ENCODE measurements around the gene TBC1D1. TPM values are rescaled to one million over a fixed set of nuclear protein-coding genes. Genes with fewer than 3 reads are reported as not detected.

TBC1D1 gene
- total and polyA plus RNA-seq, 2 donors (not counting 1 experiment from before 2014, with no cell fraction given) = 39.7 to 90.0 TPM

- no peak overlapping the region for H3K4me3 ChIP-seq (replicated peaks in 1 of 4; ENCODE audit: control extremely low read depth in 1 of 4, insufficient read depth in 1 of 4, low read depth in 3 of 4, low read length in 4 of 4)
- H3K4me1 ChIP-seq (ENCODE audit: control insufficient read depth, extremely low read depth, insufficient read depth, low read length) = no peaks in the 10 kb centered on the region
- DNase-seq (ENCODE audit: low read depth in 2 of 2) = no peak
- H3K36me3 ChIP-seq (ENCODE audit: control insufficient read depth, insufficient read depth, low read length) = no peaks in the 10 kb centered on the region
- no peak overlapping the region for H2AFZ ChIP-seq (ENCODE audit: low read length)
- H3K27ac ChIP-seq (ENCODE audit: insufficient read depth, low read length) = no peak overlapping the region
- H3K27me3 ChIP-seq (ENCODE audit: control insufficient read depth, insufficient read depth, low read length) = no peaks in the 10 kb centered on the region
- H3K4me2 ChIP-seq (ENCODE audit: extremely low read depth, insufficient read depth, low read length) = no peak overlapping the region
- H3K9ac ChIP-seq (ENCODE audit: insufficient read depth, low read length) = no peak overlapping the region
- H3K79me2 ChIP-seq (ENCODE audit: control insufficient read depth, insufficient read depth, low read length) = no peaks in the 10 kb centered on the region
- H4K20me1 ChIP-seq (ENCODE audit: control insufficient read depth, extremely low read depth, insufficient read depth, low read length) = no peaks in the 10 kb centered on the region
- TF ChIP-seq EZH2 (IDR thresholded peaks at IDR 0.05; ENCODE audit: low read length, missing control alignments) (no peak), CTCF (conservative IDR thresholded peaks at IDR 0.05 in 1 of 2, IDR thresholded peaks at IDR 0.05 in 1 of 2; ENCODE audit: low read depth in 1 of 2, low read length in 2 of 2) (no peak)
- H3K9me3 ChIP-seq (ENCODE audit: control insufficient read depth, insufficient read depth, low read depth, low read length) = no peaks in the 10 kb centered on the region
These were observed 77.9 kb downstream of the TBC1D1 start for GRCh38 chr4:37968747-37969146.

GRCh38 chr4:37970702-37971101 lies 79.8 kb downstream of the TBC1D1 start:
- Histone ChIP-seq H3K27ac (ENCODE audit: insufficient read depth, low read length) (no peak overlapping the region), H3K79me2 (ENCODE audit: control insufficient read depth, insufficient read depth, low read length) (no peaks in the 10 kb centered on the region), H3K4me2 (ENCODE audit: extremely low read depth, insufficient read depth, low read length) (no peak overlapping the region), H3K4me1 (ENCODE audit: control insufficient read depth, extremely low read depth, insufficient read depth, low read length) (no peaks in the 10 kb centered on the region), H3K9ac (ENCODE audit: insufficient read depth, low read length) (no peak overlapping the region), H3K9me3 (ENCODE audit: control insufficient read depth, insufficient read depth, low read depth, low read length) (no peaks in the 10 kb centered on the region), H4K20me1 (ENCODE audit: control insufficient read depth, extremely low read depth, insufficient read depth, low read length) (no peaks in the 10 kb centered on the region), H2AFZ (ENCODE audit: low read length) (no peak overlapping the region), H3K4me3 (replicated peaks in 1 of 4; ENCODE audit: control extremely low read depth in 1 of 4, insufficient read depth in 1 of 4, low read depth in 3 of 4, low read length in 4 of 4) (no peak overlapping the region), H3K36me3 (ENCODE audit: control insufficient read depth, insufficient read depth, low read length) (no peaks in the 10 kb centered on the region), H3K27me3 (ENCODE audit: control insufficient read depth, insufficient read depth, low read length) (no peaks in the 10 kb centered on the region)
- TF ChIP-seq EZH2 (IDR thresholded peaks at IDR 0.05; ENCODE audit: low read length, missing control alignments) (no peak), CTCF (conservative IDR thresholded peaks at IDR 0.05 in 1 of 2, IDR thresholded peaks at IDR 0.05 in 1 of 2; ENCODE audit: low read depth in 1 of 2, low read length in 2 of 2) (peak; percentile 27)
- DNase-seq (ENCODE audit: low read depth in 2 of 2) = peak; percentile 21 to 75

- Histone ChIP-seq H3K4me3 (replicated peaks in 1 of 4; ENCODE audit: control extremely low read depth in 1 of 4, insufficient read depth in 1 of 4, low read depth in 3 of 4, low read length in 4 of 4) (no peak overlapping the region), H3K27ac (ENCODE audit: insufficient read depth, low read length) (no peak overlapping the region), H3K9me3 (ENCODE audit: control insufficient read depth, insufficient read depth, low read depth, low read length) (no peaks in the 10 kb centered on the region), H3K4me1 (ENCODE audit: control insufficient read depth, extremely low read depth, insufficient read depth, low read length) (no peaks in the 10 kb centered on the region), H3K9ac (ENCODE audit: insufficient read depth, low read length) (no peak overlapping the region), H3K36me3 (ENCODE audit: control insufficient read depth, insufficient read depth, low read length) (no peaks in the 10 kb centered on the region), H3K27me3 (ENCODE audit: control insufficient read depth, insufficient read depth, low read length) (no peaks in the 10 kb centered on the region), H3K4me2 (ENCODE audit: extremely low read depth, insufficient read depth, low read length) (no peak overlapping the region), H2AFZ (ENCODE audit: low read length) (no peak overlapping the region), H4K20me1 (ENCODE audit: control insufficient read depth, extremely low read depth, insufficient read depth, low read length) (no peaks in the 10 kb centered on the region), H3K79me2 (ENCODE audit: control insufficient read depth, insufficient read depth, low read length) (no peaks in the 10 kb centered on the region)
- no peak for DNase-seq (ENCODE audit: low read depth in 2 of 2)
- no peak for TF ChIP-seq CTCF (conservative IDR thresholded peaks at IDR 0.05 in 1 of 2, IDR thresholded peaks at IDR 0.05 in 1 of 2; ENCODE audit: low read depth in 1 of 2, low read length in 2 of 2)
- no peak for TF ChIP-seq EZH2 (IDR thresholded peaks at IDR 0.05; ENCODE audit: low read length, missing control alignments)
These were observed 80.3 kb downstream of the TBC1D1 start for GRCh38 chr4:37971202-37971601.
